Measurements from ENCODE around the gene TCF19. TPM values are rescaled to one million over a fixed set of nuclear protein-coding genes. Genes with fewer than 3 reads are reported as not detected.

The TCF19 gene
- total RNA-seq, 1 experiment from 2014 or later: 16.1 TPM

- in situ Hi-C loops (cut with HindIII; ENCODE audit: low sequenced_read_pairs): no loop called here
- no peak for DNase-seq (ENCODE audit: low spot score)
Measured at GRCh38 chr6:31125586-31126363, 32.6 kb upstream of the TCF19 start.

DNA sequence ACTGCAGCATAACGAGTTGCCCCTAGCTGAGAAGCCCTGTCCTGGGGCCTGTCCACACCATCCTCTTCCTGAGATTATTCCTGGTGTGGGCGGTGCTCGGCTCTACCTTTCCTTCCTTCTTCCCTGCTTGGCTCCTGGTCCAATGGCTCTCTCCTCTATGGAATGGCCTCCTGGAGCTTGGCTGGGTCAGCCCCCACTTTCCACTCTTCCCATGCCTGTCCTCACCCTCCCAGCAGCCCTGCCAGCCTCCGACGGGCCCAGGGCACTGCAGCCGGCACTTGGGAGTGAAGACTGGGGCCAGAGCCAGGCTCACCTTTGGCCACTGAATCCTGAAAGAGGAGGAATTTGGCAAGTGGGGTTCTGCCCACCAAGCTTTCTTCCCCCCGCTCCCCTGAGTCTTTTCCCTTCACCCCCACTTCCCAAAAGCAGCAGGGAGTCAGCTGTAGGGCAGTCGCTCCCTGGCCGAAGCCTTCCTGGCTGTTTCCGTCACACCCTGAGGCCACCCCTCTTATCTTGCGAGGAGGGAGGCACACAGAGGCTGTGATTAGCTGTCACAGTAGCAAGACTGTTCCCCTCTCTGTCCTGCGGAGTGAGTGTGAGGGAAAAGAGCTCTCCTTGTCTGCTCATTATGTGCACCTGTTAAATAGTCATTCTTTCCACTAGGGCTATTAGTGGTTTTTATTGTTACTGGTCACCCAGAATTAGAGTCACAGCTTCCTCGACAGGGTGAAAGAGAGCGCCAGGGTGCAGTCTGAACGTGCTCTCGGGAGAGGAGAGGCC is 31.8 kb upstream of the TCF19 start:
- in situ Hi-C loops (cut with HindIII; ENCODE audit: low sequenced_read_pairs): no loop called here
- no peak for DNase-seq (ENCODE audit: low spot score)

- in situ Hi-C loops (cut with HindIII; ENCODE audit: low sequenced_read_pairs): no loop called here
- DNase-seq (ENCODE audit: low spot score): peak; percentile 82
Measured at GRCh38 chr6:31128093-31128676, 30.2 kb upstream of the TCF19 start.

DNA sequence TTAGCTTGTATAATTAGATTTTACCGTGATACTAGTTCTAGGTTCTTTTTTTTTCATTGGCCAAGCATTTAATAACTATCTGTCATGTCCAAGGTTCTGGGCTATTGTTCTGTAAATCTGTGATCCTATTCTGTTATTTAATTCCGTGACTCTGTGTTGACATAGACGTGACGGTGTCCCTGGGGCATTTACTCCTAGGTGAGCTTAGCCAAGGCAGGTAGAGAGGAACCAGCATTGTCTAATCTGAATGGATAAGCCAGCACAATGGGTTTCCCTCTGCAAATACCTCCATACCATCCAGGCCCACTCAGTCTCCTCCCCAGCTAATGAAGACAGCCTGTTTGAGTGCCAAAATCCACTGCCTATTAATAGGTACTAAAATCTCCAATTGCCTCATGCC is 29.3 kb upstream of the TCF19 start:
- no peak for DNase-seq (ENCODE audit: low spot score)
- in situ Hi-C loops (cut with HindIII; ENCODE audit: low sequenced_read_pairs): no loop called here

- in situ Hi-C loops (cut with HindIII; ENCODE audit: low sequenced_read_pairs): no loop called here
- no peak for DNase-seq (ENCODE audit: low spot score)
Measured at GRCh38 chr6:31130751-31131150, 27.6 kb upstream of the TCF19 start.

- no peak for DNase-seq (ENCODE audit: low spot score)
- in situ Hi-C loops (cut with HindIII; ENCODE audit: low sequenced_read_pairs): no loop called here
Measured at GRCh38 chr6:31131595-31131994, 26.8 kb upstream of the TCF19 start.

GRCh38 chr6:31132806-31133205 is 25.6 kb upstream of the TCF19 start:
- no peak for DNase-seq (ENCODE audit: low spot score)
- in situ Hi-C loops (cut with HindIII; ENCODE audit: low sequenced_read_pairs): no loop called here

DNA sequence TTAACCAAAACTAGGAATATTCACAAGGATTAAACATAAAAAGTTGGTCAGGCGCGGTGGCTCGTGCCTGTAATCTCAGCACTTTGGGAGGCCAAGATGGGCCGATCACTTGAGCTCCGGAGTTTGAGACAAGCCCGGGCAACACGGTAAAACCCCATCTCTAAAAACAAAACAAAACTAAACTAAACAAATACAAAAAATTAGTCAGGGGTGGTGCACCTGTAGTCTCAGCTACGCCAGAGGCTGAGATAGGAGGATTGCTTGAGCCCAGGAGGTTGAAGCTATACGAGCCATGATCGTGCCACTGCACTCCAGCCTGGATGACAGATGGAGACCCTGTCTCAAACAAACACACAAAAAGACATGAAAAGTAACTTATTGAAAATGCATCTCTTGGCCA is 22.7 kb upstream of the TCF19 start:
- in situ Hi-C loops (cut with HindIII; ENCODE audit: low sequenced_read_pairs): no loop called here

GRCh38 chr6:31138982-31139381 is 19.4 kb upstream of the TCF19 start, which contains the start of gene PSORS1C2:
Gene PSORS1C2 (minus strand): TSS chr6:31139066. CDS start chr6:31139026, 40 bp downstream.
- no peak for DNase-seq (ENCODE audit: low spot score)
- in situ Hi-C loops (cut with HindIII; ENCODE audit: low sequenced_read_pairs): no loop called here

More for the DNA sequence above, 22.7 kb upstream of the TCF19 start:
- DNase-seq (ENCODE audit: low spot score): no peak

GRCh38 chr6:31139599-31139998 is 18.8 kb upstream of the TCF19 start:
- in situ Hi-C loops (cut with HindIII; ENCODE audit: low sequenced_read_pairs): no loop called here
- DNase-seq (ENCODE audit: low spot score): no peak

GRCh38 chr6:31140643-31141042 is 17.7 kb upstream of the TCF19 start:
- DNase-seq (ENCODE audit: low spot score): no peak
- in situ Hi-C loops (cut with HindIII; ENCODE audit: low sequenced_read_pairs): no loop called here

GRCh38 chr6:31142361-31142761 is 16.0 kb upstream of the TCF19 start:
- in situ Hi-C loops (cut with HindIII; ENCODE audit: low sequenced_read_pairs): no loop called here
- no peak for DNase-seq (ENCODE audit: low spot score)

- in situ Hi-C loops (cut with HindIII; ENCODE audit: low sequenced_read_pairs): no loop called here
- DNase-seq (ENCODE audit: low spot score): no peak
Measured at GRCh38 chr6:31143148-31143547, 15.2 kb upstream of the TCF19 start.

DNA sequence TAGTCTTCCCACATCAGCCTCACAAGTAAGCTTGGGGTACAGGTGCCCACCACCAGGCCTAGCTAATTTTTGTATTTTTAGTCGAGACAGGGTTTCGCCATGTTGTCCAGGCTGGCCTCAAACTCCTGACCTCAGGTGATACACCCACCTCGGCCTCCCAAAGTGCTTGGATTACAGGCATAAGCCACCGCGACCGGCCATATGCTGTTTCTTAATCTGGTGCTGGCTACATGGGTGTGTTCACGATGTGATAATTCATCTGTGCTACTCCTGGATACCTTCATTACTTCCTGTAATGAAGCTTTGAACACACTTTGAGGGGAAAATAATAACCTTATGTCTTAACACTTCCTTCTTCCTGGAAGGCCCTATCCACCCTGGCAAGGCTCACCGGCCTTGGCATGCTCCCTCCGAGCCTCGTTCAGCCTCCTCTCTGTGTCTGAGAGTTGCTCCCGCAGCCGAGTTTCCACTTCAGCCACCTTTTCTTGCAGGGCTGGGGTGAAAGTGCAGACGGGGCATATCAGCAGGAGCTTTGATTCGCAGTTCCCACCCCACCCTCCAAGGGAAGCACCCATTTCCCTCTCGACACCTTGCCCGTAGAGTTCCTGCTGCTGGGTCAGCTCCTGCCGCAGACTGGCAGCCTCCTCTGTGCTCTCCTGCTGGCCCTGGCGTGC is 14.0 kb upstream of the TCF19 start:
- no peak for DNase-seq (ENCODE audit: low spot score)
- in situ Hi-C loops (cut with HindIII; ENCODE audit: low sequenced_read_pairs): no loop called here

DNA sequence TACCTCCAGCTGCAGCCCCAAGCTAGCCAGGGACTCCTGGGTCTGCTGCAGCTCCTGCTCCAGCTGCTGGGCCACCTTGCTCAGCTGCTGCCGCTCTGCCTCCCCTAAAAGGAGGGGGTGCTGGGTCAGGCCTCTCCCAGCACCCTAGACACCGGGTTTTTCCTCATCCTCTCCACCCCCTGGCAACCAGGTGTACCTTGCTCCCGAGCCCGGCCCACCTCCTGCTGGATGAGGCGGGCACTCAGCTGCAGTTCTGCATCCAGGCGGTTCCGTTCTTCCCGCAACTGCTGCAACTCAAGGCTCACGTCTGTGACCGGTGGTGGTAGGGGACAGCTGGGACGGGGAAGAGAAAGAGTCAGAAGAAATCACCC is 13.4 kb upstream of the TCF19 start:
- in situ Hi-C loops (cut with HindIII; ENCODE audit: low sequenced_read_pairs): no loop called here

DNA sequence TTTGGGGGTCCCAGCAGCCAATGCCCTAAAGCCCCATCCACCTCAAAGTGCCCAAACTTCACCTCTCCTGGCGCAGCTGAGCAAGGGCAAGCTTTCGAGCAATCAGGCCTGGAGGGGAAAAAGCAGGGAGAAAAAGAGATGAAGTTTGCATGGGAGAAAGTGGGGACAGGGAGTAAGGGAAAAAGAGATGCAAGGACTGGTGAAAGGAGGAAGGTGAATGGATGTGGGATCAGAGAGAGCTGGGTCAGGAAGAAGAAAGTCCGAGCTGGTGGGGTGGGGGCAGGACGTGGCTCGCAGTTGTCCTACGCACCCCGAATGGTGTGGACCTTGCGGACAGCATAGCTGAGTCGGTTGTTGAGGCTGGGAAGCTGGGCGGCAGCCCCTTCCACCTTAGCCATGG is 13.0 kb upstream of the TCF19 start:
- DNase-seq (ENCODE audit: low spot score): no peak
- in situ Hi-C loops (cut with HindIII; ENCODE audit: low sequenced_read_pairs): no loop called here

More for the DNA sequence above, 13.4 kb upstream of the TCF19 start:
- no peak for DNase-seq (ENCODE audit: low spot score)

DNA sequence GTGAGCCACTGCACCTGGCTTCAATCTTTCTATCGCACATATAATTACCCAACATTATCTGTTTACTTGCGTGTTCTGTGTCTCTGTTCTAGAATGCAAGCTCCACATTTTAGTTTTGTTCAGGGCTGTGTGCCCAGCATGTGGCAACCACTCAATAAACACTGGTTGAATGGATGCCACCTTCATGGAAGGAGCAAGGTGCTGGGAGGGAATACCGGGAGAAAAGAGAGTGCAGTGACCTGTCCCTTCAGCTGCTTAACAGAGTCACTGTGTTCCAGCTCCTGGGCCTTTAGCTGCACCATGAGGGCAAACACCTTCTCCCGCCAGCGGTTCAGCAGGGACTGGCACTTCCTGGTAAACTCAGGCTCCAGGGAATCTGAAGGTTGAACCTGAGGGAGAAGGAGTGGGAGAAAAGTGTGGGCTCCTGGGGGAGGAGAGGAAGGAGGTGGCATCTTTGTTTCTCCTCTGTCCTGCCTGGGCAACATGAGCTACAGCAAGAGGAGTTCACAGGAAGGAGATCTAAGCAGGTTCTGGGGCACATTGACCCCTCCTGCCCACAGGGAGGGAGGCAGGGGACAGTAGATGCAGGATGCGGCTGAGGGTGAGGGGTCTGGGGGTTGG is 8.5 kb upstream of the TCF19 start:
- no peak for DNase-seq (ENCODE audit: low spot score)
- in situ Hi-C loops (cut with HindIII; ENCODE audit: low sequenced_read_pairs): no loop called here

- in situ Hi-C loops (cut with HindIII; ENCODE audit: low sequenced_read_pairs): no loop called here
- DNase-seq (ENCODE audit: low spot score): no peak
Measured at GRCh38 chr6:31152781-31153180, 5.6 kb upstream of the TCF19 start.

- no peak for DNase-seq (ENCODE audit: low spot score)
- in situ Hi-C loops (cut with HindIII; ENCODE audit: low sequenced_read_pairs): no loop called here
Measured at GRCh38 chr6:31154436-31154835, 4.0 kb upstream of the TCF19 start.
